PC-3 (cell line): ENCODE results near the gene MAP2K2.

ENCODE experiments used
- CTCF ChIP-seq: fragments of 300-600 bp; sonication (generic); conservative IDR thresholded peaks from 2 replicates; pipeline ENCODE4 v1.5.1; 2017; ENCODE audit warnings: antibody characterized with exemption, low read depth, mild to moderate bottlenecking, low read length
- EZH2 ChIP-seq: fragments of 300-600 bp; sonication (generic); IDR thresholded peaks from one replicate; pipeline ENCODE4 v1.6.1; 2017; ENCODE audit warnings: antibody characterized with exemption, mild to moderate bottlenecking, low read length; ENCODE audit not compliant: unreplicated experiment
- EZH2phosphoT487 ChIP-seq: fragments of 300-600 bp; sonication (generic); IDR thresholded peaks from 2 replicates; pipeline ENCODE4 v1.6.1; 2018; ENCODE audit warnings: mild to moderate bottlenecking, antibody characterized with exemption, low read length, borderline replicate concordance

- no peak for TF ChIP-seq EZH2
- no peak for TF ChIP-seq CTCF
- TF ChIP-seq EZH2phosphoT487: no peak
Measured at GRCh38 chr19:4068047-4068966, 55.6 kb downstream of the MAP2K2 start.
